ENCODE data around the gene FGR. TPM values are rescaled to one million over a fixed set of nuclear protein-coding genes. Genes with fewer than 3 reads are reported as not detected.
"Not testable (repeated sequence)": the region's sequence is repeated elsewhere in the genome, so short reads cannot be mapped to it uniquely, and the experiment has no call there.

FGR gene
- total and polyA plus RNA-seq, 12 donors = 1.5 to 51.9 (median 9.6) TPM

DNA sequence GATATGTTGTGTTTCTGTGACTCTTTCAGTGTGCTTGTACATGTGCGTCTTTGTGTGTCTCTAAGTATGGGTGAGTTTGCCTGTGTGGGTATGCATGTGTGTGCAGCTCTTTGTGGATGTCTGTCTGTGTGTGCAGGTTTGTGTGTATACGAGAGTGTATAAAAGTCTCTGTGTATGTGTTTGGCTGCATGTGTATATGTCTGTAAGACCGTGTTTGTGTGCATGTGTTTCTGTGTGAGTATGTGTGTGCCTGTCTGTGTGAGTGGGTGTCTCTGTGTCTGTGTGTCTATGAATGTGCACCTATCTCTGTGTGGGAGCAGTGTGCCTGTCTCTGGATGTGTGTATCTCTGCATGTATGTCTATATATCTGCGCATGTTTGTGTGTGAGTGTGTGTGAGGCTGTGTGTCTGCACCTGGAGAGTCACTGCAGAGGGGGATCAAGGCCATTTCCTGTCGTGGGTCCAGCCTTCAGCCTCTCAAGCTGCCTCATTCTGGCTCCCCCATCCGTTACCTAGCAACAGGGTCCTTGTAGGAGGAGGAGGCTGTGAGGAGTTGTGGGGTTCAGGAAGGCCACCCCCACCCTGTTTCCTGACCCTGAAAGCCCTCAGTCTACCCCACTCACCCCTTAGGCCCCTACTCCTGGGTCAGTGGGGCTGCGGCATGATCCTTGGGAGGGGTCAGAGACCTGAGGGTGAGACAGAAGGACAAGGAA lies 10.4 kb downstream of the FGR start:
- TF ChIP-seq POLR2A (IDR thresholded peaks at IDR 0.05) = no peak
- TF ChIP-seq, protein P1, sequence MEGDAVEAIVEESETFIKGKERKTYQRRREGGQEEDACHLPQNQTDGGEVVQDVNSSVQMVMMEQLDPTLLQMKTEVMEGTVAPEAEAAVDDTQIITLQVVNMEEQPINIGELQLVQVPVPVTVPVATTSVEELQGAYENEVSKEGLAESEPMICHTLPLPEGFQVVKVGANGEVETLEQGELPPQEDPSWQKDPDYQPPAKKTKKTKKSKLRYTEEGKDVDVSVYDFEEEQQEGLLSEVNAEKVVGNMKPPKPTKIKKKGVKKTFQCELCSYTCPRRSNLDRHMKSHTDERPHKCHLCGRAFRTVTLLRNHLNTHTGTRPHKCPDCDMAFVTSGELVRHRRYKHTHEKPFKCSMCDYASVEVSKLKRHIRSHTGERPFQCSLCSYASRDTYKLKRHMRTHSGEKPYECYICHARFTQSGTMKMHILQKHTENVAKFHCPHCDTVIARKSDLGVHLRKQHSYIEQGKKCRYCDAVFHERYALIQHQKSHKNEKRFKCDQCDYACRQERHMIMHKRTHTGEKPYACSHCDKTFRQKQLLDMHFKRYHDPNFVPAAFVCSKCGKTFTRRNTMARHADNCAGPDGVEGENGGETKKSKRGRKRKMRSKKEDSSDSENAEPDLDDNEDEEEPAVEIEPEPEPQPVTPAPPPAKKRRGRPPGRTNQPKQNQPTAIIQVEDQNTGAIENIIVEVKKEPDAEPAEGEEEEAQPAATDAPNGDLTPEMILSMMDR (IDR thresholded peaks at IDR 0.05) = no peak
- no peaks in the 10 kb centered on the region for H3K36me3 ChIP-seq (replicated peaks in 1 of 2)
- intact Hi-C loops (cut with DNase I) = no loop called here
- WGBS, 4 donors = 54 to 63% (median 59%) methylated on average over 6 to 7 of the region's 7 CpGs
- peak overlapping the region in 1 of 5 donors; percentile 78 for H3K27ac ChIP-seq
- no peaks in the 10 kb centered on the region for H3K9me3 ChIP-seq (replicated peaks in 1 of 3)
- no peak for DNase-seq
- no peak overlapping the region for H3K4me3 ChIP-seq
- no peaks in the 10 kb centered on the region for H3K27me3 ChIP-seq
- H3K4me1 ChIP-seq (replicated peaks in 1 of 2) = peaks cover 7 to 20% of the 10 kb centered on the region in 2 donors

DNA sequence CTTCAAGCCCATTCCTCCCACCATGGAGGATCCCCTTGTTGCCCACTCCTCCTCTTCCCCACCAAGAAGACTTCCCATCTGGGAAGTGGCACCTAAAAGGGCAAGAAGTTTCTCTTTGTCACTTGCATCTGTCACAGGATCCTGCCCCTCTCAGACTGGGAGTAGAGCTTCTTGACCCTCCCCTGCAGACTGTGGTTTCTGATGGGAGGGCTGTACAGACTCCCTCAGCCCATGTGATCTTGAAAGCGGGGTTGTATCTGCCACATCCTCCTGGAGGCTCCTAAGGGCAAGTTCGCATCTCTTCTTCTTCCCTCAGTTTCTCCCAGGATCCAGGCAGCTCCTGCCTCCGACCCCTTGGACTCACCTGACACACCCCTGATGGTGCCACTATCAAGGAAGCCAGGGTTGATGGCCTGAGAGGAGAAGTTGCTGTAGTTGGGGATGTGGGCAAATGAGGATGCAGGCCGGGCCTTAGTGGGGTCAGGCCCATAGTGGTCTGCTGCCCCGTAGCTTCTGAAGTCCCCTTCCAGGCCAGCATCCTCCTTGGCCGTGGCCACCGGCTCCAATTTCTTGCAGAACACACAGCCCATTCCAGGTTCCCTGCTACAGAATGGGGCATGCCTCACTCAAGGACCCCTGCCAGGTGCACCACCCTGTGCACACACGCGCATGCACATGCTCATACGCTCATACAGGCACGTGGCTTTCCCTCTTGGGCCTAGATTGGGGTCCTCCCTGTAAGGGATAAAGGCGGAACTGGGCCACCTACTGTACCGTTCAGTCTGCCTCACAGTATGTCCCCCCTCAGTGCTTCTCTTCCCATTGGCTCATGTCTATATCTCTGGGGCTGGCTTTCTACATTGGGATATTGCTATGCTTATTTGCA lies 11.4 kb downstream of the FGR start:
- no peak for DNase-seq
- intact Hi-C loops (cut with DNase I) = no loop called here
- Histone ChIP-seq H3K9me3 (replicated peaks in 1 of 3) (no peaks in the 10 kb centered on the region), H3K27ac (no peak overlapping the region), H3K27me3 (no peaks in the 10 kb centered on the region), H3K4me3 (no peak overlapping the region), H3K36me3 (replicated peaks in 1 of 2) (no peaks in the 10 kb centered on the region), H3K4me1 (replicated peaks in 1 of 2) (peaks cover 7 to 10% of the 10 kb centered on the region in 2 donors)
- 91 to 94% (median 92%) methylated on average over 11 to 13 of the region's 13 CpGs for WGBS, 4 donors
- no peak for TF ChIP-seq POLR2A (IDR thresholded peaks at IDR 0.05)
- TF ChIP-seq, protein P1 (IDR thresholded peaks at IDR 0.05) = no peak

DNA sequence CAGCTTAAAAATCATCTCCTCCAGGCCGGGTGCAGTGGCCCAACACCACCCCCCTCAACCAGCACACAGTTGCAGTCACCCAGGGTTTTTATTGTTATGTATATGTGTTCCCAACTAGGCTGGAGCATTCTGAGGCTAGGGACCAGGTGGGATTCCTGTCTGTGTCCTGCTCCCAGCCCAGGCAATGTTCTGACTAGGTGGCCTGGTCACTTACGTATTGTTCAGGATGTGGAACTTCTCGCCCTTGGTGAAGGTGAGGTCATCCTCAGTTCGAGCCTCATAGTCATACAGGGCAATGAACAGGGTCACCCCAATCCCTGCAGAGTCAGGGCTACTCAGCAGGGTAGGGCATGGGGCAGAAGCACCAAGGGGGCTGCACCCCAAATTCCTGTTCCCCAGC lies 12.2 kb downstream of the FGR start:
- H3K4me3 ChIP-seq = no peak overlapping the region
- DNase-seq = peak in 1 of 7 donors; percentile 12
- H3K27ac ChIP-seq = no peak overlapping the region
- no peaks in the 10 kb centered on the region for H3K9me3 ChIP-seq (replicated peaks in 1 of 3)
- 61 to 93% (median 76%) methylated on average over 4 of the region's 4 CpGs for WGBS, 4 donors
- TF ChIP-seq POLR2A (IDR thresholded peaks at IDR 0.05) = no peak
- H3K36me3 ChIP-seq (replicated peaks in 1 of 2) = no peaks in the 10 kb centered on the region
- intact Hi-C loops (cut with DNase I) = no loop called here
- H3K27me3 ChIP-seq = no peaks in the 10 kb centered on the region
- H3K4me1 ChIP-seq (replicated peaks in 1 of 2) = peaks cover 7 to 10% of the 10 kb centered on the region in 2 donors

DNA sequence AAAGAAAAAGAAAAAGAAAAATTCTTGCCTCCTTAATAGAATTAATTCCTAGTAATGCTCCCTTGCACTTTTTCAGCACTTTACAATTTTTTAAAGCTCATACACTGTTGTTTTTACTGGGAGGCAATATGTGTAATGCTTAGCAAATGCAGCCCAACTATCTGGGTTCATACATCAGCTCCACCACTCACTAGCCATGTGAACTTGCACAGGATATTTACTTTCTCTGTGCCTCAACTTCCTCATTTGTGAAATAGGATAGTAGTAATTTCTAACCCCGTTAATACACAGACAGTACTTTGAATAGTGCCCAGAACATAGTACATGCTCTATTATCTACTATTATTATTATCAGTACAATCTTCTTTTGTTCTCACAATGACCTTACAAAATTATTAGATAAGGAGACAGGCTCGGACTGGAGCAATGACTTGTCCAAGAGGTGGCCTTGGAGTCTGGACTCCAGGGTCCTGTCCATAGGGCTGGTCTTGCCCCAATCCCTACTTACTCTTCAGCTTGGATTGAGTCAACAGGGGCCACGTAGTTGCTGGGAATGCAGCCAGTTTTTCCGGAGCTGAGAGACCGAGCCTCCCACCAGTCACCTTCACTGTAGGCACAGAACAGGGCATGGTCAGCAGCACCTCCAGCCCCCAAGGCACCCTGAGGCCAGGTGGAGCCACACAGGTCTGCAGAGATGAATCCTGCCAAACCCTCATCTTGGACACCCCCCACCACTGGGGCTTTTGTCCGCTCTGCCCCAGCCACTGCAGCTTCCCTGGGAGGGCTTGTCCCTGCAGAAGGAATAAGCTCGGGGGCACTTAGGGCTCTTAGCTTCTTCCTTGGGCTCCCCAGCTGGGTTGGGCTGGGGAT lies 13.7 kb downstream of the FGR start:
- intact Hi-C loops (cut with DNase I) = no loop called here
- Histone ChIP-seq H3K27ac (peak overlapping the region in 2 of 5 donors; percentile 13 to 37), H3K27me3 (no peaks in the 10 kb centered on the region), H3K9me3 (replicated peaks in 1 of 3) (no peaks in the 10 kb centered on the region), H3K4me1 (replicated peaks in 1 of 2) (peaks cover 7 to 10% of the 10 kb centered on the region in 2 donors), H3K36me3 (replicated peaks in 1 of 2) (no peaks in the 10 kb centered on the region), H3K4me3 (no peak overlapping the region)
- 33 to 58% (median 46%) methylated on average over 4 to 7 of the region's 7 CpGs for WGBS, 4 donors
- DNase-seq = peak in 6 of 7 donors; percentile 76 to 86 (median 80)
- no peak for TF ChIP-seq POLR2A (IDR thresholded peaks at IDR 0.05)
- TF ChIP-seq, protein P1 (IDR thresholded peaks at IDR 0.05) = no peak

DNA sequence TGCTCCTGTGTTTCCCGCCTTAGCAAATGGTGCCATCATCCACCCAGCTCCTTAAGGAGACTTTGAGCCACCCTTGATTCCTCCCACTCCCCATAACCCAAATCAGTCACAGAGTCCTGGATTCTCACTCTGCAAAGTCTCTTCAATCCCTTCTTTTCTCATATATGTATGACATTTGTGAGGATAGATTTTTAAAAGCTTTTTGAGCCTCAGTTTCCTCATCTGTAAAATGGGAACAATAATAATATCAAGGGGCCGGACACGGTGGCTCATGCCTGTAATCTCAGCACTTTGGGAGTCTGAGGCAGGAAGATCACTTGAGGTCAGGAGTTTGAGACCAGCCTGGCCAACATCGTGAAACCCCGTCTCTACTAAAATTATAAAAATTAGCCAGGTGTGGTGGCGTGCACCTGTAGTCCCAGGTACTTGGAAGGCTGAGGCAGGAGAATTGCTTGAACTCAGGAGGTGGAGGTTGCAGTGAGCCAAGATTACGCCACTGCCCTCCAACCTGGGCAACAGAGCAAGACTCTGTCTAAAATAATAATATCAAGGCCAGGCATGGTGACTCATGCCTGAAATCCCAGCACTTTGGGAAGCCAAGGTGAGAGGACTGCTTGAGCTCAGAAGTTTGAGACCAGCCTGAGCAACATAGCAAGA lies 15.1 kb downstream of the FGR start:
- not testable (repeated sequence) for DNase-seq; H3K4me1 ChIP-seq (replicated peaks in 1 of 2); H3K27ac ChIP-seq; H3K9me3 ChIP-seq (replicated peaks in 1 of 3); H3K27me3 ChIP-seq; H3K36me3 ChIP-seq (replicated peaks in 1 of 2); H3K4me3 ChIP-seq
- WGBS, 4 donors = 86 to 92% (median 90%) methylated on average over 5 to 7 of the region's 7 CpGs
- intact Hi-C loops (cut with DNase I) = loop anchor here (10.0 kb wide), 1 partner anchor 315 kb away; no protein-coding TSS in a partner anchor

Data from adrenal gland (tissue), 12 donors.